IMR-90 (cell line): ENCODE measurements around the gene CAPN10.

ENCODE experiments used
- CHD1 ChIP-seq: IDR thresholded peaks from 2 replicates; pipeline ENCODE4 v1.6.1; 2012; ENCODE audit warnings: low read depth, low read length, improper control_type of control experiment
- TF ChIP-seq, protein P1 (sequence below): conservative IDR thresholded peaks from 2 replicates; pipeline ENCODE4 v1.5.1; 2012; ENCODE audit warnings: mild to moderate bottlenecking, low read depth, low read length, improper control_type of control experiment
- TF ChIP-seq, protein P2 (sequence below): fragments of 150-350 bp; IDR thresholded peaks from 2 replicates; pipeline ENCODE4 v1.6.1; 2016; ENCODE audit warnings: low read depth, mild to moderate bottlenecking, low read length, moderate library complexity, borderline replicate concordance

DNA sequence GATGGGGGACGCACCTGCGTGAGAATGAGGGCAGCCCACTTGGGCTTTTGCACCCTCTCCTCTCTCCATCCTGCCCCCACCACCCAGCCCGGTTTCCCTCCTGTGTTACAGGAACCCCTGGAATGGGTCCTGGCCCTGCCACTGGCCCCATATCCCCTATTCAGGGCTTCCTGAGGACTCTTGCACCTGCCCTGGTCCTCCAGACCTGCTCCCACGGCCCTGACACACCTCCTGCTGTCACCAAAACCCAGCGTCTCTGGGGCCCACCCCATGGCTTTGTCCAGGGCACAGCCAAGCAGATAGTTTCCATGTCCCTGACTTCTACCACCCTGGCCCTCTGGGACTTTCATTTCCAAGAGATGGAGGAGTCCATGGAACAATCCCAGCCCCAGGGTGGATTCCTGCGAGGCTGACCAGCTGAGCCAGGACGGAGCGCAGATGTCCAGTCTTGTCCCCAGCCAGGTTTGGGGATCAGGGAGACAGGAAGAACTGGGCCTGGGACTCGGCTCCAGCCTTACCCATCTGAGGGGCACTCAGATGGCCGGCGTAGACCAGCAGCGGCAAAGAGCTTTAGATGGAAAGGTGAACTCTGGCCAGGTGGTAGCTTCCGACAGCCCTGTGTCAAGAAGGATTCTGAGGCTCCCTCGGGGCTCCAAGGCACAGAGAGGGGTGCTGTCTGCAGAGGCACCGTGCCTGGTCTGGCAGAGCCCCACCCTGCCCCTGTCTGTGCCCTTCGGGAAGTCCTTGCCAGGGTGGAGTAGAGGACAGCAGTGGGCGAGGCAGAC is 50.8 kb downstream of the CAPN10 start:
- TF ChIP-seq, protein P1, sequence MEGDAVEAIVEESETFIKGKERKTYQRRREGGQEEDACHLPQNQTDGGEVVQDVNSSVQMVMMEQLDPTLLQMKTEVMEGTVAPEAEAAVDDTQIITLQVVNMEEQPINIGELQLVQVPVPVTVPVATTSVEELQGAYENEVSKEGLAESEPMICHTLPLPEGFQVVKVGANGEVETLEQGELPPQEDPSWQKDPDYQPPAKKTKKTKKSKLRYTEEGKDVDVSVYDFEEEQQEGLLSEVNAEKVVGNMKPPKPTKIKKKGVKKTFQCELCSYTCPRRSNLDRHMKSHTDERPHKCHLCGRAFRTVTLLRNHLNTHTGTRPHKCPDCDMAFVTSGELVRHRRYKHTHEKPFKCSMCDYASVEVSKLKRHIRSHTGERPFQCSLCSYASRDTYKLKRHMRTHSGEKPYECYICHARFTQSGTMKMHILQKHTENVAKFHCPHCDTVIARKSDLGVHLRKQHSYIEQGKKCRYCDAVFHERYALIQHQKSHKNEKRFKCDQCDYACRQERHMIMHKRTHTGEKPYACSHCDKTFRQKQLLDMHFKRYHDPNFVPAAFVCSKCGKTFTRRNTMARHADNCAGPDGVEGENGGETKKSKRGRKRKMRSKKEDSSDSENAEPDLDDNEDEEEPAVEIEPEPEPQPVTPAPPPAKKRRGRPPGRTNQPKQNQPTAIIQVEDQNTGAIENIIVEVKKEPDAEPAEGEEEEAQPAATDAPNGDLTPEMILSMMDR = no peak
- TF ChIP-seq CHD1 = no peak
- TF ChIP-seq, protein P2, sequence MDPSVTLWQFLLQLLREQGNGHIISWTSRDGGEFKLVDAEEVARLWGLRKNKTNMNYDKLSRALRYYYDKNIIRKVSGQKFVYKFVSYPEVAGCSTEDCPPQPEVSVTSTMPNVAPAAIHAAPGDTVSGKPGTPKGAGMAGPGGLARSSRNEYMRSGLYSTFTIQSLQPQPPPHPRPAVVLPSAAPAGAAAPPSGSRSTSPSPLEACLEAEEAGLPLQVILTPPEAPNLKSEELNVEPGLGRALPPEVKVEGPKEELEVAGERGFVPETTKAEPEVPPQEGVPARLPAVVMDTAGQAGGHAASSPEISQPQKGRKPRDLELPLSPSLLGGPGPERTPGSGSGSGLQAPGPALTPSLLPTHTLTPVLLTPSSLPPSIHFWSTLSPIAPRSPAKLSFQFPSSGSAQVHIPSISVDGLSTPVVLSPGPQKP = no peak
